Panc1 (cell line): ENCODE results near the gene ENKD1. TPM values are rescaled to one million over a fixed set of nuclear protein-coding genes. Genes with fewer than 3 reads are reported as not detected.
A peak's percentile ranks its signal among the peaks of the same experiment; 100 is the strongest.

Experiments
- ATAC-seq: fragments of 200-7000 bp; cut with Tn5 transposase; 2 replicates; pipeline ENCODE4 v1.9.1; 2020; ENCODE audit warnings: mild to moderate bottlenecking, moderate library complexity
- BruUV-seq: library from RNA; stranded (reverse); fragments of 400-500 nt; replicated peaks from 2 replicates; lab custom pipeline; 2021; lab: Mats Ljungman, UMichigan
- CTCF ChIA-PET: fragments of 300-600 bp; sonication (Branson Sonifier 250); formaldehyde crosslinking; loops from one replicate; lab custom pipeline; 2022; ENCODE audit warnings: antibody characterized with exemption; lab: Charles Lee
- POLR2A ChIA-PET: fragments of 300-600 bp; sonication (Branson Sonifier 250); formaldehyde crosslinking; loops from one replicate; lab custom pipeline; 2022; ENCODE audit warnings: antibody characterized with exemption; lab: Charles Lee
- DNase-seq: peaks from one replicate; pipeline ENCODE4 v3.0.0-alpha.2; 2010; ENCODE audit warnings: low read depth, low spot score
- H3K27ac ChIP-seq: 2 replicates; pipeline ENCODE4 v1.5.1; 2011; ENCODE audit warnings: mild to moderate bottlenecking, low read length, inconsistent platforms
- H3K27me3 ChIP-seq: fragments of 200-500 bp; sonication (Bioruptor generic); 2 replicates; pipeline ENCODE4 v1.6.0; 2014; ENCODE audit warnings: low read length, inconsistent platforms; ENCODE audit not compliant: control insufficient read depth, insufficient read depth
- H3K36me3 ChIP-seq: fragments of 200-500 bp; sonication (Bioruptor generic); 2 replicates; pipeline ENCODE4 v1.5.1; 2014; ENCODE audit warnings: inconsistent platforms, mild to moderate bottlenecking, low read length, moderate library complexity; ENCODE audit not compliant: control insufficient read depth, insufficient read depth
- H3K4me1 ChIP-seq: 2 replicates; pipeline ENCODE4 v1.5.1; 2011; ENCODE audit warnings: inconsistent platforms, mild to moderate bottlenecking, low read length, moderate library complexity; ENCODE audit not compliant: control insufficient read depth, insufficient read depth
- H3K4me3 ChIP-seq, 2 experiments: 2 replicates each; pipeline ENCODE4 v1.5.1; 2011 to 2012; ENCODE audit warnings: low read depth in 2 of 2, low read length in 2 of 2, mild to moderate bottlenecking in 2 of 2, inconsistent platforms in 1 of 2, moderate library complexity in 1 of 2
- H3K9me3 ChIP-seq: fragments of 200-500 bp; sonication (Bioruptor generic); 2 replicates; pipeline ENCODE4 v1.5.1; 2014; ENCODE audit warnings: low read depth, mild to moderate bottlenecking, inconsistent platforms, low read length, moderate library complexity; ENCODE audit not compliant: control insufficient read depth, insufficient read depth
- CTCF ChIP-seq: fragments of 450-650 bp; IDR thresholded peaks from 2 replicates; pipeline ENCODE4 v1.5.1; 2017; ENCODE audit warnings: mild to moderate bottlenecking
- POLR2AphosphoS5 ChIP-seq: IDR thresholded peaks from 2 replicates; pipeline ENCODE4 v1.6.1; 2012; ENCODE audit warnings: mild to moderate bottlenecking, low read depth, low read length, moderate library complexity
- REST ChIP-seq, 2 experiments: IDR thresholded peaks; 2 replicates each; pipeline ENCODE4 v1.6.1; 2011 to 2012; ENCODE audit warnings: low read depth in 2 of 2, control low read depth in 1 of 2, low read length in 1 of 2, mild to moderate bottlenecking in 1 of 2, moderate library complexity in 1 of 2; ENCODE audit not compliant: insufficient read depth in 1 of 2
- SIN3A ChIP-seq: IDR thresholded peaks from 2 replicates; pipeline ENCODE4 v1.6.1; 2012; ENCODE audit warnings: low read depth, mild to moderate bottlenecking, low read length, moderate library complexity, borderline replicate concordance; ENCODE audit not compliant: insufficient read depth
- TCF7L2 ChIP-seq: IDR thresholded peaks from 2 replicates; pipeline ENCODE4 v1.6.1; 2011; ENCODE audit warnings: mild to moderate bottlenecking, low read depth, low read length, inconsistent platforms
- in situ Hi-C: cut with HindIII; loops from 2 replicates; pipeline ENCODE4 v1.10.0; 2016; ENCODE audit warnings: low sequenced_read_pairs, low pct_unique_long_range_greater_than_20kb
- intact Hi-C: fragments of 100-400 bp; cut with micrococcal nuclease; formaldehyde crosslinking; loops from one replicate; pipeline ENCODE4 v1.10.0; 2022; ENCODE audit not compliant: unreplicated experiment
- total RNA-seq: library from RNA; stranded (reverse); gene quantifications from one replicate; pipeline ENCODE4 v1.2.1, GENCODE V29; 2021; ENCODE audit not compliant: unreplicated experiment

ENKD1 gene
- total RNA-seq, 1 experiment from 2014 or later, result 14.6 TPM

GRCh38 chr16:67667453-67667816, 885 bp upstream of the ENKD1 start:
- CTCF ChIA-PET, result interaction anchor here (0.7 to 1.2 kb wide), 3 partner anchors 12 to 146 kb away, joined by 3 to 6 read pairs (median 4); no protein-coding TSS in a partner anchor
- H3K36me3 ChIP-seq, result no peaks in the 10 kb centered on the region
- TF ChIP-seq TCF7L2 (no peak), POLR2AphosphoS5 (no peak), SIN3A (no peak), CTCF (no peak), REST (IDR thresholded peaks at IDR 0.05; ENCODE audit: insufficient read depth in 1 of 2, low read depth in 2 of 2, low read length in 1 of 2) (no peak)
- BruUV-seq, result no TSS peak
- POLR2A ChIA-PET, result no interaction called here
- H3K4me1 ChIP-seq, result peaks cover 14% of the 10 kb centered on the region
- H3K27ac ChIP-seq, result 0 out of 2 replicates have a peak overlapping the region, but pooled peaks have one; percentile 75
- DNase-seq, result no peak
- ATAC-seq, result peak; percentile 4; the same call in 1 of the 2 replicates
- no peaks in the 10 kb centered on the region for H3K27me3 ChIP-seq
- H3K4me3 ChIP-seq, result no peak overlapping the region; a peak in 1 of 4 replicates
- H3K9me3 ChIP-seq, result no peaks in the 10 kb centered on the region
- intact Hi-C loops (no loop called here), in situ Hi-C loops (no loop called here)

- no peaks in the 10 kb centered on the region for H3K27me3 ChIP-seq
- ChIA-PET POLR2A (no interaction called here), CTCF (interaction anchor here (0.5 kb wide), 1 partner anchor 22 kb away, joined by 3 read pairs; no protein-coding TSS in a partner anchor)
- peaks cover 14% of the 10 kb centered on the region for H3K4me1 ChIP-seq
- no peaks in the 10 kb centered on the region for H3K9me3 ChIP-seq
- peak overlapping the region; percentile 51 to 56 for H3K4me3 ChIP-seq
- H3K36me3 ChIP-seq, result no peaks in the 10 kb centered on the region
- intact Hi-C loops, result no loop called here
- BruUV-seq, result no TSS peak
- in situ Hi-C loops, result no loop called here
- DNase-seq (no peak), ATAC-seq (peak; percentile 30)
- peak overlapping the region; percentile 66 for H3K27ac ChIP-seq
- TF ChIP-seq REST (IDR thresholded peaks at IDR 0.05; ENCODE audit: insufficient read depth in 1 of 2, low read depth in 2 of 2, low read length in 1 of 2), result no peak
- no peak for TF ChIP-seq CTCF
- TF ChIP-seq POLR2AphosphoS5, result no peak
- TF ChIP-seq SIN3A, result no peak
- no peak for TF ChIP-seq TCF7L2
These were observed 458 bp downstream of the ENKD1 start for GRCh38 chr16:67666032-67666551.
